Stimulated activated naive CD8-positive, alpha-beta T cell treated with anti-CD3 and anti-CD28 coated beads, Interleukin-15, amount 100 ng/mL, for 72 hours (primary cell): ENCODE measurements around the gene RNF186.
A peak's percentile ranks its signal among the peaks of the same experiment; 100 is the strongest.

Experiments used
- ATAC-seq: fragments of 150-1000 bp; cut with Tn5 transposase; 2 replicates; pipeline ENCODE4 v1.10.0; 2021; ENCODE audit warnings: mild to moderate bottlenecking, moderate library complexity
- DNase-seq, 2 donors: peaks; one replicate each; pipeline ENCODE4 v3.0.0; 2021 to 2022
- H3K27ac Mint-ChIP-seq, 2 donors: one replicate each; pipeline ENCODE4 v1.8.0; 2022; ENCODE audit warnings: mild to moderate bottlenecking in 2 of 2, mixed read lengths in 2 of 2, moderate library complexity in 2 of 2
- H3K27me3 Mint-ChIP-seq: one replicate; pipeline ENCODE4 v1.8.0; 2022; ENCODE audit warnings: mixed read lengths
- H3K4me1 Mint-ChIP-seq: one replicate; pipeline ENCODE4 v1.8.0; 2022; ENCODE audit warnings: mild to moderate bottlenecking, mixed read lengths
- H3K4me3 Mint-ChIP-seq, 2 donors: one replicate each; pipeline ENCODE4 v1.8.0; 2022; ENCODE audit warnings: mild to moderate bottlenecking in 2 of 2, mixed read lengths in 2 of 2, moderate library complexity in 1 of 2
- H3K9me3 Mint-ChIP-seq, 2 donors: one replicate each; pipeline ENCODE4 v1.8.0; 2022; ENCODE audit warnings: mixed read lengths in 2 of 2

The RNF186 gene

GRCh38 chr1:19812875-19813642, 2.0 kb downstream of the RNF186 start:
- Mint-ChIP-seq H3K9me3 (no peaks in the 10 kb centered on the region), H3K27ac (no peak overlapping the region), H3K4me3 (no peak overlapping the region)

GRCh38 chr1:19811206-19811851, 3.8 kb downstream of the RNF186 start:
- peak overlapping the region in 1 of 2 donors; percentile 9 for H3K27ac Mint-ChIP-seq

More at GRCh38 chr1:19812875-19813642, 2.0 kb downstream of the RNF186 start:
- H3K4me1 Mint-ChIP-seq = no peaks in the 10 kb centered on the region
- DNase-seq (no peak), ATAC-seq (no peak)
- H3K27me3 Mint-ChIP-seq = no peaks in the 10 kb centered on the region

GRCh38 chr1:19809044-19809750, 5.9 kb downstream of the RNF186 start:
- ATAC-seq (no peak), DNase-seq (no peak)
- Mint-ChIP-seq H3K27ac (no peak overlapping the region), H3K9me3 (no peaks in the 10 kb centered on the region), H3K27me3 (no peaks in the 10 kb centered on the region), H3K4me3 (no peak overlapping the region), H3K4me1 (no peaks in the 10 kb centered on the region)

More at GRCh38 chr1:19811206-19811851, 3.8 kb downstream of the RNF186 start:
- Mint-ChIP-seq H3K27me3 (no peaks in the 10 kb centered on the region), H3K4me1 (no peaks in the 10 kb centered on the region), H3K9me3 (no peaks in the 10 kb centered on the region), H3K4me3 (no peak overlapping the region)
- peak; percentile 31 to 62 for DNase-seq
- ATAC-seq = peak; percentile 78

- DNase-seq (no peak), ATAC-seq (no peak)
- Mint-ChIP-seq H3K4me1 (no peaks in the 10 kb centered on the region), H3K9me3 (no peaks in the 10 kb centered on the region), H3K4me3 (no peak overlapping the region), H3K27ac (no peak overlapping the region), H3K27me3 (no peaks in the 10 kb centered on the region)
These were observed 6.7 kb downstream of the RNF186 start for GRCh38 chr1:19808351-19808750.

GRCh38 chr1:19804831-19805251, 10.2 kb downstream of the RNF186 start:
- H3K27me3 Mint-ChIP-seq = no peaks in the 10 kb centered on the region
- peaks cover 15% of the 10 kb centered on the region for H3K4me1 Mint-ChIP-seq
- H3K4me3 Mint-ChIP-seq = no peak overlapping the region
- H3K27ac Mint-ChIP-seq = no peak overlapping the region
- no peak for DNase-seq
- no peaks in the 10 kb centered on the region for H3K9me3 Mint-ChIP-seq
- ATAC-seq = no peak

GRCh38 chr1:19802269-19802668, 12.8 kb downstream of the RNF186 start:
- no peaks in the 10 kb centered on the region for H3K27me3 Mint-ChIP-seq

GRCh38 chr1:19800076-19800804, 14.8 kb downstream of the RNF186 start:
- DNase-seq = peak; percentile 49 to 64

More at GRCh38 chr1:19802269-19802668, 12.8 kb downstream of the RNF186 start:
- DNase-seq = no peak
- H3K4me3 Mint-ChIP-seq = no peak overlapping the region
- no peak for ATAC-seq
- no peak overlapping the region for H3K27ac Mint-ChIP-seq
- H3K4me1 Mint-ChIP-seq = peaks cover 37% of the 10 kb centered on the region
- H3K9me3 Mint-ChIP-seq = no peaks in the 10 kb centered on the region

GRCh38 chr1:19799230-19800075, 15.6 kb downstream of the RNF186 start, which contains the start of gene TMCO4:
TSS of gene TMCO4 (minus strand) at chr1:19799916. CDS start at chr1:19780758, 19,158 bp downstream.
- Mint-ChIP-seq H3K4me1 (peaks cover 44% of the 10 kb centered on the region), H3K9me3 (no peaks in the 10 kb centered on the region), H3K4me3 (peak within 1 kb of the TSS; percentile 87 to 96), H3K27me3 (no peaks in the 10 kb centered on the region), H3K27ac (peak within 1 kb of the TSS; percentile 98 to 99)
- DNase-seq = peak; percentile 61 to 68
- ATAC-seq = peak; percentile 89

More at GRCh38 chr1:19800076-19800804, 14.8 kb downstream of the RNF186 start:
- Mint-ChIP-seq H3K9me3 (no peaks in the 10 kb centered on the region), H3K4me3 (peak overlapping the region; percentile 86 to 96), H3K27me3 (no peaks in the 10 kb centered on the region), H3K27ac (peak overlapping the region; percentile 90 to 99), H3K4me1 (peaks cover 44% of the 10 kb centered on the region)
- peak; percentile 71 for ATAC-seq

- DNase-seq (peak in 1 of 2 donors; percentile 6), ATAC-seq (no peak)
- H3K27ac Mint-ChIP-seq = peak overlapping the region; percentile 98
- H3K27me3 Mint-ChIP-seq = no peaks in the 10 kb centered on the region
- no peaks in the 10 kb centered on the region for H3K9me3 Mint-ChIP-seq
- peak overlapping the region; percentile 87 to 96 for H3K4me3 Mint-ChIP-seq
- H3K4me1 Mint-ChIP-seq = peaks cover 44% of the 10 kb centered on the region
These were observed 16.4 kb downstream of the RNF186 start for GRCh38 chr1:19798486-19799229.

- ATAC-seq (no peak), DNase-seq (no peak)
- Mint-ChIP-seq H3K4me1 (peaks cover 44% of the 10 kb centered on the region), H3K9me3 (no peaks in the 10 kb centered on the region), H3K4me3 (peak overlapping the region; percentile 6 to 15), H3K27ac (peak overlapping the region in 1 of 2 donors; percentile 4), H3K27me3 (no peaks in the 10 kb centered on the region)
These were observed 17.3 kb downstream of the RNF186 start for GRCh38 chr1:19797827-19798226.

GRCh38 chr1:19794583-19794982, 20.5 kb downstream of the RNF186 start:
- no peak for DNase-seq
- H3K27ac Mint-ChIP-seq = no peak overlapping the region
- H3K9me3 Mint-ChIP-seq = no peaks in the 10 kb centered on the region

GRCh38 chr1:19793360-19794046, 21.6 kb downstream of the RNF186 start:
- H3K4me3 Mint-ChIP-seq = no peak overlapping the region
- no peak overlapping the region for H3K27ac Mint-ChIP-seq
- no peak for ATAC-seq

More at GRCh38 chr1:19794583-19794982, 20.5 kb downstream of the RNF186 start:
- H3K4me1 Mint-ChIP-seq = peaks cover 38% of the 10 kb centered on the region
- ATAC-seq = no peak
- H3K27me3 Mint-ChIP-seq = no peaks in the 10 kb centered on the region
- no peak overlapping the region for H3K4me3 Mint-ChIP-seq

GRCh38 chr1:19792237-19793002, 22.7 kb downstream of the RNF186 start:
- ATAC-seq (no peak), DNase-seq (no peak)
- H3K9me3 Mint-ChIP-seq = no peaks in the 10 kb centered on the region
- H3K27me3 Mint-ChIP-seq = no peaks in the 10 kb centered on the region
- H3K4me1 Mint-ChIP-seq = peaks cover 23% of the 10 kb centered on the region
- H3K27ac Mint-ChIP-seq = no peak overlapping the region
- no peak overlapping the region for H3K4me3 Mint-ChIP-seq

More at GRCh38 chr1:19793360-19794046, 21.6 kb downstream of the RNF186 start:
- no peaks in the 10 kb centered on the region for H3K27me3 Mint-ChIP-seq
- DNase-seq = no peak
- H3K4me1 Mint-ChIP-seq = peaks cover 29% of the 10 kb centered on the region
- H3K9me3 Mint-ChIP-seq = no peaks in the 10 kb centered on the region
